NOMO-1 (cell line): ENCODE measurements around the gene WWTR1.
A peak's percentile ranks its signal among the peaks of the same experiment; 100 is the strongest.

ENCODE experiments used
- DNase-seq, 2 experiments: peaks; one replicate each; lab custom pipeline; 2025; ENCODE audit not compliant: unreplicated experiment in 2 of 2; lab: John Stamatoyannopoulos, UW

WWTR1 gene

GRCh38 chr3:149655826-149656574, 1.8 kb downstream of the WWTR1 start:
- DNase-seq, result no peak

- no peak for DNase-seq
Measured at GRCh38 chr3:149654188-149654601, 3.6 kb downstream of the WWTR1 start.

GRCh38 chr3:149653564-149653963, 4.3 kb downstream of the WWTR1 start:
- DNase-seq, result no peak

- DNase-seq, result no peak
Measured at GRCh38 chr3:149653136-149653535, 4.7 kb downstream of the WWTR1 start.

GRCh38 chr3:149650828-149651227, 7.0 kb downstream of the WWTR1 start:
- no peak for DNase-seq

GRCh38 chr3:149648525-149648924, 9.3 kb downstream of the WWTR1 start:
- DNase-seq, result no peak

GRCh38 chr3:149647812-149648211, 10.0 kb downstream of the WWTR1 start:
- no peak for DNase-seq

- DNase-seq, result no peak
Measured at GRCh38 chr3:149647285-149647684, 10.5 kb downstream of the WWTR1 start.

GRCh38 chr3:149646181-149646766, 11.6 kb downstream of the WWTR1 start:
- peak in 1 of 2 experiments; percentile 16 for DNase-seq

- DNase-seq, result no peak
Measured at GRCh38 chr3:149643963-149644362, 13.9 kb downstream of the WWTR1 start.

- no peak for DNase-seq
Measured at GRCh38 chr3:149643482-149643798, 14.4 kb downstream of the WWTR1 start.

GRCh38 chr3:149640976-149641728, 16.7 kb downstream of the WWTR1 start:
- DNase-seq, result no peak

- DNase-seq, result no peak
Measured at GRCh38 chr3:149639093-149639486, 18.7 kb downstream of the WWTR1 start.

- DNase-seq, result no peak
Measured at GRCh38 chr3:149638228-149639092, 19.4 kb downstream of the WWTR1 start.

- no peak for DNase-seq
Measured at GRCh38 chr3:149635396-149635795, 22.4 kb downstream of the WWTR1 start.

GRCh38 chr3:149634573-149634972, 23.3 kb downstream of the WWTR1 start:
- DNase-seq, result no peak

- DNase-seq, result no peak
Measured at GRCh38 chr3:149634072-149634471, 23.8 kb downstream of the WWTR1 start.

- DNase-seq, result no peak
Measured at GRCh38 chr3:149632225-149632624, 25.6 kb downstream of the WWTR1 start.

GRCh38 chr3:149630806-149631205, 27.0 kb downstream of the WWTR1 start:
- no peak for DNase-seq

GRCh38 chr3:149628957-149629670, 28.7 kb downstream of the WWTR1 start:
- DNase-seq, result no peak
